Neural cell (in vitro differentiated cells): Measurements from ENCODE around the gene GCSAM.

Source experiments
- CTCF ChIP-seq: fragments of 450-650 bp; IDR thresholded peaks from 2 replicates; pipeline ENCODE4 v1.5.1; 2014; ENCODE audit warnings: antibody characterized with exemption, mild to moderate bottlenecking, moderate library complexity; ENCODE audit not compliant: poor library complexity, severe bottlenecking
- MXI1 ChIP-seq: fragments of 450-650 bp; conservative IDR thresholded peaks from 2 replicates; pipeline ENCODE4 v1.6.1; 2014; ENCODE audit warnings: antibody characterized with exemption, mild to moderate bottlenecking; ENCODE audit not compliant: poor library complexity, severe bottlenecking
- POLR2AphosphoS5 ChIP-seq: IDR thresholded peaks from 2 replicates; pipeline ENCODE4 v1.6.1; 2012
- RAD21 ChIP-seq: fragments of 450-650 bp; conservative IDR thresholded peaks from 2 replicates; pipeline ENCODE4 v1.6.1; 2014; ENCODE audit warnings: antibody characterized with exemption, mild to moderate bottlenecking, moderate library complexity
- REST ChIP-seq: IDR thresholded peaks from 2 replicates; pipeline ENCODE4 v1.6.1; 2012; ENCODE audit warnings: borderline replicate concordance
- SMC3 ChIP-seq: fragments of 450-650 bp; conservative IDR thresholded peaks from 2 replicates; pipeline ENCODE4 v1.6.1; 2014; ENCODE audit warnings: antibody characterized with exemption, mild to moderate bottlenecking, moderate library complexity; ENCODE audit not compliant: poor library complexity

- TF ChIP-seq CTCF, result no peak
- TF ChIP-seq SMC3, result no peak
- TF ChIP-seq POLR2AphosphoS5, result no peak
- TF ChIP-seq MXI1, result no peak
- TF ChIP-seq RAD21, result no peak
- TF ChIP-seq REST, result no peak
Measured at GRCh38 chr3:112092496-112093179, 40.4 kb downstream of the GCSAM start.
